SK-N-SH (cell line): ENCODE results near the gene C12orf56. TPM values are rescaled to one million over a fixed set of nuclear protein-coding genes. Genes with fewer than 3 reads are reported as not detected.
"Not testable (repeated sequence)": the region's sequence is repeated elsewhere in the genome, so short reads cannot be mapped to it uniquely, and the experiment has no call there.

Experiments used
- CTCF ChIA-PET: fragments of 300-600, 350-600 bp; formaldehyde crosslinking; extraction: SDS; loops from one replicate; lab custom pipeline; 2021; lab: Yijun Ruan, JAX
- POLR2A ChIA-PET: fragments of 350-600 bp; sonication (Branson Sonifier 250); formaldehyde crosslinking; extraction: SDS; loops from one replicate; lab custom pipeline; 2020; ENCODE audit warnings: antibody characterized with exemption, inconsistent platforms; lab: Yijun Ruan, JAX
- DNase-seq: peaks from one replicate; pipeline ENCODE4 v3.0.0; 2012
- H2AFZ ChIP-seq: fragments of 200-600 bp; sonication (generic); 2 replicates; pipeline ENCODE4 v1.8.1; 2016; ENCODE audit warnings: antibody characterized with exemption, mild to moderate bottlenecking, low read depth
- H3F3A ChIP-seq: fragments of 200-600 bp; sonication (generic); replicated peaks from 2 replicates; pipeline ENCODE3; 2016; ENCODE audit warnings: antibody characterized with exemption, mild to moderate bottlenecking; ENCODE audit not compliant: insufficient read depth
- H3K27ac ChIP-seq, 2 experiments: fragments of 200-500 bp in 1 of 2; fragments of 200-600 bp in 1 of 2; sonication (Bioruptor generic) in 1 of 2; sonication (generic), shearing (Covaris generic) in 1 of 2; 2 replicates each; pipeline versions ENCODE4 v1.5.1 to v1.6.1; 2014 to 2016; ENCODE audit warnings: low read depth in 2 of 2, inconsistent platforms in 1 of 2, low read length in 1 of 2, mild to moderate bottlenecking in 1 of 2, mixed read lengths in 1 of 2
- H3K27me3 ChIP-seq: fragments of 200-600 bp; sonication (generic), shearing (Covaris generic); 2 replicates; pipeline ENCODE4 v1.6.1; 2016; ENCODE audit warnings: mixed run types; ENCODE audit not compliant: insufficient read depth
- H3K36me3 ChIP-seq, 2 experiments: fragments of 200-500 bp in 1 of 2; fragments of 200-600 bp in 1 of 2; sonication (Bioruptor generic) in 1 of 2; sonication (generic) in 1 of 2; replicated peaks in 1 of 2; 2 replicates each; pipeline versions ENCODE3 to v1.5.1; 2014 to 2016; ENCODE audit warnings: low read length in 1 of 2, mild to moderate bottlenecking in 1 of 2; ENCODE audit not compliant: insufficient read depth in 2 of 2, control insufficient read depth in 1 of 2
- H3K4me1 ChIP-seq, 2 experiments: fragments of 200-500 bp in 1 of 2; fragments of 200-600 bp in 1 of 2; sonication (Bioruptor generic) in 1 of 2; sonication (generic), shearing (Covaris generic) in 1 of 2; 2 replicates each; pipeline versions ENCODE4 v1.5.1 to v1.6.1; 2014 to 2016; ENCODE audit warnings: low read depth in 1 of 2, low read length in 1 of 2, mixed run types in 1 of 2; ENCODE audit not compliant: insufficient read depth in 2 of 2, control insufficient read depth in 1 of 2
- H3K4me2 ChIP-seq: fragments of 200-600 bp; sonication (generic), shearing (Covaris generic); 2 replicates; pipeline ENCODE4 v1.6.1; 2017; ENCODE audit warnings: mixed run types
- H3K4me3 ChIP-seq, 2 experiments: fragments of 200-500 bp in 1 of 2; fragments of 200-600 bp in 1 of 2; sonication (Bioruptor generic) in 1 of 2; sonication (generic), shearing (Covaris generic) in 1 of 2; 2 replicates each; pipeline versions ENCODE4 v1.5.1 to v1.8.1; 2014 to 2016; ENCODE audit warnings: low read depth in 2 of 2, inconsistent platforms in 1 of 2, low read length in 1 of 2, mild to moderate bottlenecking in 1 of 2, mixed read lengths in 1 of 2, moderate library complexity in 1 of 2
- H3K79me2 ChIP-seq: fragments of 200-600 bp; sonication (generic); 2 replicates; pipeline ENCODE4 v1.8.1; 2017; ENCODE audit warnings: mild to moderate bottlenecking; ENCODE audit not compliant: insufficient read depth
- H3K9ac ChIP-seq: fragments of 200-600 bp; sonication (generic); 2 replicates; pipeline ENCODE4 v1.6.1; 2017; ENCODE audit warnings: mixed run types
- H3K9me2 ChIP-seq: fragments of 200-600 bp; sonication (generic); 2 replicates; pipeline ENCODE4 v1.6.1; 2017; ENCODE audit warnings: mixed run types
- H3K9me3 ChIP-seq: fragments of 200-600 bp; sonication (generic); 2 replicates; pipeline ENCODE4 v1.6.1; 2017; ENCODE audit warnings: mixed run types, mild to moderate bottlenecking, moderate library complexity
- H4K20me1 ChIP-seq: fragments of 200-600 bp; sonication (generic); 2 replicates; pipeline ENCODE4 v1.6.1; 2017; ENCODE audit warnings: mild to moderate bottlenecking, mixed run types; ENCODE audit not compliant: insufficient read depth
- CTCF ChIP-seq: fragments of 200-600 bp; sonication (generic); IDR thresholded peaks from 2 replicates; pipeline ENCODE4 v1.6.1; 2017; ENCODE audit warnings: antibody characterized with exemption, mild to moderate bottlenecking, moderate library complexity
- JUND ChIP-seq: IDR thresholded peaks from 2 replicates; pipeline ENCODE4 v1.4.0; 2012
- MAX ChIP-seq: IDR thresholded peaks from 2 replicates; pipeline ENCODE4 v1.4.0; 2012; ENCODE audit warnings: low read depth
- NFIC ChIP-seq: IDR thresholded peaks from 2 replicates; pipeline ENCODE4 v1.4.0; 2012; ENCODE audit warnings: borderline replicate concordance
- PBX3 ChIP-seq: IDR thresholded peaks from 2 replicates; pipeline ENCODE4; 2012
- RCOR1 ChIP-seq: fragments of 150-350 bp; IDR thresholded peaks from 2 replicates; pipeline ENCODE4 v1.6.1; 2017; ENCODE audit warnings: antibody characterized with exemption, low read length
- RFX5 ChIP-seq: IDR thresholded peaks from 2 replicates; pipeline ENCODE4 v1.6.1; 2012; ENCODE audit warnings: mild to moderate bottlenecking, improper control_type of control experiment, low read length
- RXRA ChIP-seq: IDR thresholded peaks from 2 replicates; pipeline ENCODE4 v1.4.0; 2012; ENCODE audit warnings: low read depth, mild to moderate bottlenecking, borderline replicate concordance
- SIN3A ChIP-seq: IDR thresholded peaks from 2 replicates; pipeline ENCODE4 v1.6.1; 2012; ENCODE audit warnings: low read depth, mild to moderate bottlenecking, low read length, moderate library complexity, borderline replicate concordance
- TAF1 ChIP-seq: IDR thresholded peaks from 2 replicates; pipeline ENCODE4 v1.6.1; 2012; ENCODE audit warnings: low read depth, mild to moderate bottlenecking, low read length, moderate library complexity, borderline replicate concordance
- TCF12 ChIP-seq: IDR thresholded peaks from 2 replicates; pipeline ENCODE4 v1.4.0; 2012
- USF2 ChIP-seq: fragments of 150-350 bp; IDR thresholded peaks from 2 replicates; pipeline ENCODE4 v1.6.1; 2017; ENCODE audit warnings: antibody characterized with exemption, low read length, low read depth, borderline replicate concordance
- WGBS: methylation state at CpG from one replicate; pipeline ENCODE4 v1.1.6; 2017; ENCODE audit warnings: low lambda C conversion rate; 5-methylcytosine and 5-hydroxymethylcytosine counted together
- polyA plus RNA-seq, 3 experiments: library from polyadenylated mRNA; depleted of rRNA; stranded (reverse); fragments of >200 nt; gene quantifications; 2 replicates each; pipeline ENCODE4 v1.2.3, GENCODE V29; 2012

The C12orf56 gene
- polyA plus RNA-seq, 1 of the 3 experiments (the other 2 are of a cell fraction), result not detected

GRCh38 chr12:64344631-64345030 is 45.9 kb downstream of the C12orf56 start:
- CTCF ChIA-PET, H3K27me3 ChIP-seq: not testable (repeated sequence)
- WGBS, result 10% methylated on average over 4 of the region's 4 CpGs

GRCh38 chr12:64340546-64340945 is 50.0 kb downstream of the C12orf56 start:
- H3K9me2 ChIP-seq, H3K27me3 ChIP-seq, H3K9ac ChIP-seq, H3K9me3 ChIP-seq, H3K4me3 ChIP-seq, H3K27ac ChIP-seq, H3K79me2 ChIP-seq, H4K20me1 ChIP-seq, CTCF ChIA-PET, H2AFZ ChIP-seq, POLR2A ChIA-PET, H3K36me3 ChIP-seq, H3K4me2 ChIP-seq, H3F3A ChIP-seq, H3K4me1 ChIP-seq, DNase-seq: not testable (repeated sequence)
- WGBS, result 32% methylated on average over 2 of the region's 2 CpGs

More at GRCh38 chr12:64344631-64345030, 45.9 kb downstream of the C12orf56 start:
- H3F3A ChIP-seq, H3K4me2 ChIP-seq, H3K4me3 ChIP-seq, H3K9me3 ChIP-seq, H3K79me2 ChIP-seq, H3K27ac ChIP-seq, POLR2A ChIA-PET, H3K4me1 ChIP-seq, H3K36me3 ChIP-seq, H3K9me2 ChIP-seq, H2AFZ ChIP-seq, H4K20me1 ChIP-seq, DNase-seq, H3K9ac ChIP-seq: not testable (repeated sequence)

- Histone ChIP-seq H3K9ac (no peak overlapping the region), H4K20me1 (no peaks in the 10 kb centered on the region), H3K4me1 (no peaks in the 10 kb centered on the region), H3K9me2 (no peaks in the 10 kb centered on the region), H3K27ac (no peak overlapping the region), H2AFZ (no peak overlapping the region), H3F3A (no peaks in the 10 kb centered on the region)
- POLR2A ChIA-PET, result no interaction called here
- WGBS, result 33% methylated on average over 4 of the region's 4 CpGs
- no peak for TF ChIP-seq SIN3A
- TF ChIP-seq, all 33 proteins: peak for 0
- Histone ChIP-seq H3K36me3 (no peaks in the 10 kb centered on the region), H3K79me2 (no peaks in the 10 kb centered on the region), H3K4me3 (no peak overlapping the region), H3K4me2 (no peak overlapping the region), H3K27me3 (no peaks in the 10 kb centered on the region; the same call in 1 of the 2 replicates), H3K9me3 (no peaks in the 10 kb centered on the region)
- CTCF ChIA-PET, result no interaction called here
- DNase-seq, result no peak
Measured at GRCh38 chr12:64335886-64336466, 54.6 kb downstream of the C12orf56 start.

GRCh38 chr12:64332938-64333337 is 57.6 kb downstream of the C12orf56 start:
- CTCF ChIA-PET, result interaction anchor here (0.9 kb wide), 1 partner anchor 12 kb away, joined by 4 read pairs; no protein-coding TSS in a partner anchor
- Histone ChIP-seq H3K9me3 (no peaks in the 10 kb centered on the region), H3K27ac (no peak overlapping the region), H3K9ac (no peak overlapping the region), H3F3A (no peaks in the 10 kb centered on the region), H3K4me1 (no peaks in the 10 kb centered on the region), H3K9me2 (no peaks in the 10 kb centered on the region), H3K79me2 (no peaks in the 10 kb centered on the region), H3K4me2 (no peak overlapping the region), H3K4me3 (no peak overlapping the region), H3K27me3 (no peaks in the 10 kb centered on the region; the same call in 1 of the 2 replicates), H4K20me1 (no peaks in the 10 kb centered on the region), H2AFZ (no peak overlapping the region), H3K36me3 (no peaks in the 10 kb centered on the region)
- POLR2A ChIA-PET, result no interaction called here
- WGBS, result 55% methylated on average over 2 of the region's 2 CpGs
- no peak for DNase-seq
- TF ChIP-seq SIN3A (no peak), RXRA (no peak), RCOR1 (no peak), CTCF (no peak), NFIC (no peak), PBX3 (no peak), USF2 (no peak), MAX (no peak), JUND (no peak), TCF12 (no peak), TAF1 (no peak), RFX5 (no peak)
